HepG2 (cell line): ENCODE data around the gene SPDYE6. TPM values are rescaled to one million over a fixed set of nuclear protein-coding genes. Genes with fewer than 3 reads are reported as not detected.
A peak's percentile ranks its signal among the peaks of the same experiment; 100 is the strongest.

ENCODE experiments used
- AHR ChIP-seq: IDR thresholded peaks from 2 replicates; pipeline ENCODE4 v1.6.1; 2018; ENCODE audit warnings: missing genetic modification reagents, missing compliant biosample characterization
- AKAP8 ChIP-seq: sonication (generic); formaldehyde crosslinking; IDR thresholded peaks from 2 replicates; pipeline ENCODE4 v1.5.1; 2020; ENCODE audit warnings: mild to moderate bottlenecking, missing genetic modification reagents
- ARID2 ChIP-seq: sonication (generic); formaldehyde crosslinking; IDR thresholded peaks from 2 replicates; pipeline ENCODE4 v1.8.1; 2022; ENCODE audit warnings: mild to moderate bottlenecking, missing genetic modification reagents, borderline replicate concordance
- ATF3 ChIP-seq: sonication (generic); formaldehyde crosslinking; IDR thresholded peaks from 2 replicates; pipeline ENCODE4 v1.4.0; 2020; ENCODE audit warnings: missing genetic modification reagents
- FLYWCH1 ChIP-seq: sonication (generic); formaldehyde crosslinking; IDR thresholded peaks from 2 replicates; pipeline ENCODE4 v1.8.1; 2023; ENCODE audit warnings: mild to moderate bottlenecking, missing genetic modification reagents
- FOXC1 ChIP-seq: sonication (generic); formaldehyde crosslinking; IDR thresholded peaks from 2 replicates; pipeline ENCODE4 v1.8.0; 2022; ENCODE audit warnings: mild to moderate bottlenecking, missing genetic modification reagents, borderline replicate concordance
- GZF1 ChIP-seq: sonication (generic); formaldehyde crosslinking; IDR thresholded peaks from 2 replicates; pipeline ENCODE4 v1.5.1; 2020; ENCODE audit warnings: mild to moderate bottlenecking, missing genetic modification reagents
- NFE2L1 ChIP-seq: sonication (generic); formaldehyde crosslinking; IDR thresholded peaks from 2 replicates; pipeline ENCODE4 v1.4.0; 2020; ENCODE audit warnings: missing genetic modification reagents, mild to moderate bottlenecking, borderline replicate concordance
- NFRKB ChIP-seq: fragments of 450-650 bp; IDR thresholded peaks from 2 replicates; pipeline ENCODE4 v1.6.1; 2017
- NR0B2 ChIP-seq: sonication (generic); formaldehyde crosslinking; IDR thresholded peaks from 2 replicates; pipeline ENCODE4 v1.4.0; 2020; ENCODE audit warnings: mild to moderate bottlenecking, missing genetic modification reagents
- PHF8 ChIP-seq: sonication (generic); formaldehyde crosslinking; IDR thresholded peaks from 2 replicates; pipeline ENCODE4 v1.5.0; 2020; ENCODE audit warnings: missing genetic modification reagents
- POLR2AphosphoS5 ChIP-seq: IDR thresholded peaks from 2 replicates; pipeline ENCODE4 v1.6.1; 2012; ENCODE audit warnings: low read depth, low read length
- SNAPC5 ChIP-seq: sonication (generic); formaldehyde crosslinking; IDR thresholded peaks from 2 replicates; pipeline ENCODE4 v1.8.1; 2023; ENCODE audit warnings: mild to moderate bottlenecking, missing genetic modification reagents, borderline replicate concordance
- SP140L ChIP-seq: sonication (generic); formaldehyde crosslinking; IDR thresholded peaks from 2 replicates; pipeline ENCODE4 v1.4.0; 2020; ENCODE audit warnings: missing genetic modification reagents, borderline replicate concordance
- ZBTB2 ChIP-seq: sonication (generic); formaldehyde crosslinking; IDR thresholded peaks from 2 replicates; pipeline ENCODE4 v1.8.0; 2022; ENCODE audit warnings: low read depth, missing genetic modification reagents
- ZC3H13 ChIP-seq: sonication (generic); formaldehyde crosslinking; IDR thresholded peaks from 2 replicates; pipeline ENCODE4 v1.8.1; 2023; ENCODE audit warnings: mild to moderate bottlenecking, missing genetic modification reagents, moderate library complexity
- ZFP91 ChIP-seq: sonication (generic); formaldehyde crosslinking; IDR thresholded peaks from 2 replicates; pipeline ENCODE4 v1.9.0; 2022; ENCODE audit warnings: missing genetic modification reagents, mild to moderate bottlenecking, borderline replicate concordance
- ZFY ChIP-seq: sonication (generic); formaldehyde crosslinking; IDR thresholded peaks from 2 replicates; pipeline ENCODE4 v1.4.0; 2020; ENCODE audit warnings: missing genetic modification reagents
- ZNF44 ChIP-seq: sonication (generic); formaldehyde crosslinking; IDR thresholded peaks from 2 replicates; pipeline ENCODE4 v1.5.1; 2020; ENCODE audit warnings: mild to moderate bottlenecking, missing genetic modification reagents
- ZNF556 ChIP-seq: sonication (generic); formaldehyde crosslinking; IDR thresholded peaks from 2 replicates; pipeline ENCODE4 v1.4.0; 2020; ENCODE audit warnings: mild to moderate bottlenecking, missing genetic modification reagents, borderline replicate concordance
- ZNF7 ChIP-seq: IDR thresholded peaks from 2 replicates; pipeline ENCODE4 v1.6.1; 2016; ENCODE audit warnings: missing biosample characterization, missing genetic modification reagents
- ZNF740 ChIP-seq: sonication (generic); formaldehyde crosslinking; IDR thresholded peaks from 2 replicates; pipeline ENCODE4 v1.4.0; 2020; ENCODE audit warnings: missing genetic modification reagents
- ZNF772 ChIP-seq: sonication (generic); formaldehyde crosslinking; IDR thresholded peaks from 2 replicates; pipeline ENCODE4 v1.5.0; 2020; ENCODE audit warnings: mild to moderate bottlenecking, missing genetic modification reagents
- ZNF790 ChIP-seq: sonication (generic); formaldehyde crosslinking; IDR thresholded peaks from 2 replicates; pipeline ENCODE4 v1.8.0; 2022; ENCODE audit warnings: missing genetic modification reagents, mild to moderate bottlenecking, borderline replicate concordance
- ZNF850 ChIP-seq: sonication (generic); formaldehyde crosslinking; conservative IDR thresholded peaks from 2 replicates; pipeline ENCODE4 v1.9.0; 2021; ENCODE audit warnings: mild to moderate bottlenecking, missing genetic modification reagents
- polyA plus RNA-seq, 8 experiments: library from polyadenylated mRNA; depleted of rRNA in 3 of 8; stranded (reverse) in 7 of 8; unstranded in 1 of 8; fragments of >200 nt; fragmentation: Illumina TruSeq in 4 of 8; extraction: Trizol in 4 of 8; gene quantifications; 2 replicates each; pipeline versions ENCODE4 v1.2.1 to v1.2.3, GENCODE V29; 2011 to 2016; ENCODE audit warnings: low read depth in 4 of 8, missing spikeins in 1 of 8, mixed read lengths in 1 of 8; ENCODE audit not compliant: insufficient read depth in 1 of 8
- total RNA-seq, 5 experiments: library from RNA; depleted of rRNA; stranded (reverse); fragments of >200 nt; fragmentation: Illumina TruSeq; extraction: Trizol; gene quantifications; 2 replicates each; pipeline ENCODE4 v1.2.3, GENCODE V29; 2016; ENCODE audit warnings: low read depth in 1 of 5

Gene SPDYE6
- total and polyA plus RNA-seq, 2 of the 13 experiments (the other 11 are each of a cell fraction or from before 2014, with no cell fraction given): 0.07 TPM; not detected in 1

GRCh38 chr7:102395873-102396709 is 39.8 kb upstream of the SPDYE6 start, which contains the start of gene PRKRIP1 (continued):
- TF ChIP-seq GZF1 (CRISPR knock-in tag) (no peak; the same call in 1 of the 2 replicates), ZNF556 (CRISPR knock-in tag) (peak; percentile 67; the same call in 1 of the 2 replicates), ZFP91 (peak; percentile 36; the same call in 1 of the 2 replicates), ATF3 (CRISPR knock-in tag) (no peak), POLR2AphosphoS5 (peak; percentile 77), SP140L (CRISPR knock-in tag) (no peak), NFE2L1 (CRISPR knock-in tag) (no peak), PHF8 (CRISPR knock-in tag) (peak; percentile 92), ZFY (CRISPR knock-in tag) (peak; percentile 87), FLYWCH1 (CRISPR knock-in tag) (no peak), ZNF772 (CRISPR knock-in tag) (no peak), ZNF44 (CRISPR knock-in tag) (no peak), SNAPC5 (CRISPR knock-in tag) (no peak), ZNF790 (no peak), FOXC1 (CRISPR knock-in tag) (peak; percentile 52; the same call in 1 of the 2 replicates), ZNF7 (CRISPR knock-in tag) (no peak), ZC3H13 (CRISPR knock-in tag) (peak; percentile 71; the same call in 1 of the 2 replicates), ZNF850 (no peak), ZNF740 (CRISPR knock-in tag) (no peak), NFRKB (no peak), ZBTB2 (CRISPR knock-in tag) (no peak), NR0B2 (CRISPR knock-in tag) (no peak), AKAP8 (CRISPR knock-in tag) (peak; percentile 98), AHR (CRISPR knock-in tag) (peak; percentile 41; the same call in 1 of the 2 replicates), ARID2 (CRISPR knock-in tag) (no peak)
